ENCODE data around the gene MANBA.

The MANBA gene

GRCh38 chr4:102598086-102598761 lies 162.5 kb downstream of the MANBA start:
- H3K4me1 ChIP-seq (ENCODE audit: control extremely low read depth in 1 of 4, control insufficient read depth in 4 of 4, insufficient read depth in 4 of 4, low read length in 3 of 4), result peaks cover 0 to 2% (median 0%) of the 10 kb centered on the region in 4 experiments
- H3K36me3 ChIP-seq (ENCODE audit: control insufficient read depth in 4 of 4, insufficient read depth in 4 of 4, low read length in 3 of 4), result peaks cover 33 to 72% (median 57%) of the 10 kb centered on the region in 4 experiments
- H3K4me3 ChIP-seq (ENCODE audit: control insufficient read depth in 1 of 7, extremely low read depth in 1 of 7, insufficient read depth in 4 of 7, low read depth in 2 of 7, low read length in 6 of 7), result no peak overlapping the region
- 100% methylated on average over 1 of the region's 1 CpG for WGBS (ENCODE audit: insufficient coverage)
- no peak for DNase-seq
- no peaks in the 10 kb centered on the region for H3K9me3 ChIP-seq (ENCODE audit: control extremely low read depth in 1 of 5, control insufficient read depth in 4 of 5, insufficient read depth in 2 of 5, low read depth in 1 of 5, low read length in 4 of 5)
- H3K27me3 ChIP-seq (replicated peaks in 2 of 5; ENCODE audit: control insufficient read depth in 4 of 5, insufficient read depth in 5 of 5, low read length in 4 of 5), result no peaks in the 10 kb centered on the region
- H3K27ac ChIP-seq (ENCODE audit: insufficient read depth in 1 of 2, low read depth in 1 of 2, low read length in 2 of 2, poor library complexity in 1 of 2, severe bottlenecking in 2 of 2), result no peak overlapping the region
- CTCF ChIA-PET, result interaction anchor here (1.0 to 1.5 kb wide), 5 partner anchors 8 to 98 kb away, joined by 3 to 4 read pairs (median 3); no protein-coding TSS in a partner anchor
- POLR2A ChIA-PET, result no interaction called here

- no peak for DNase-seq
- CTCF ChIA-PET, result interaction anchor here (2.0 kb wide), 1 partner anchor 12 kb away, joined by 5 read pairs; no protein-coding TSS in a partner anchor
- H3K9me3 ChIP-seq (ENCODE audit: control extremely low read depth in 1 of 5, control insufficient read depth in 4 of 5, insufficient read depth in 2 of 5, low read depth in 1 of 5, low read length in 4 of 5), result peaks cover 0 to 5% (median 0%) of the 10 kb centered on the region in 5 experiments
- H3K4me1 ChIP-seq (ENCODE audit: control extremely low read depth in 1 of 4, control insufficient read depth in 4 of 4, insufficient read depth in 4 of 4, low read length in 3 of 4), result peaks cover 0 to 2% (median 0%) of the 10 kb centered on the region in 4 experiments
- peaks cover 26 to 69% (median 53%) of the 10 kb centered on the region in 4 experiments for H3K36me3 ChIP-seq (ENCODE audit: control insufficient read depth in 4 of 4, insufficient read depth in 4 of 4, low read length in 3 of 4)
- WGBS (ENCODE audit: insufficient coverage), result no CpG with 5 or more reads among the region's 4 CpGs
- no peaks in the 10 kb centered on the region for H3K27me3 ChIP-seq (replicated peaks in 2 of 5; ENCODE audit: control insufficient read depth in 4 of 5, insufficient read depth in 5 of 5, low read length in 4 of 5)
- no peak overlapping the region for H3K27ac ChIP-seq (ENCODE audit: insufficient read depth in 1 of 2, low read depth in 1 of 2, low read length in 2 of 2, poor library complexity in 1 of 2, severe bottlenecking in 2 of 2)
- no peak overlapping the region for H3K4me3 ChIP-seq (ENCODE audit: control insufficient read depth in 1 of 7, extremely low read depth in 1 of 7, insufficient read depth in 4 of 7, low read depth in 2 of 7, low read length in 6 of 7)
- POLR2A ChIA-PET, result interaction anchor here (0.9 kb wide), 1 partner anchor 11 kb away, joined by 3 read pairs; no protein-coding TSS in a partner anchor
These were observed 164.2 kb downstream of the MANBA start for GRCh38 chr4:102596532-102596931.

GRCh38 chr4:102594000-102594399 lies 166.8 kb downstream of the MANBA start:
- ChIA-PET CTCF (no interaction called here), POLR2A (no interaction called here)
- WGBS (ENCODE audit: insufficient coverage), result 100% methylated on average over 1 of the region's 2 CpGs
- Histone ChIP-seq H3K9me3 (ENCODE audit: control extremely low read depth in 1 of 5, control insufficient read depth in 4 of 5, insufficient read depth in 2 of 5, low read depth in 1 of 5, low read length in 4 of 5) (peaks cover 5 to 18% (median 10%) of the 10 kb centered on the region in 5 experiments), H3K4me3 (ENCODE audit: control insufficient read depth in 1 of 7, extremely low read depth in 1 of 7, insufficient read depth in 4 of 7, low read depth in 2 of 7, low read length in 6 of 7) (no peak overlapping the region), H3K27me3 (replicated peaks in 2 of 5; ENCODE audit: control insufficient read depth in 4 of 5, insufficient read depth in 5 of 5, low read length in 4 of 5) (no peaks in the 10 kb centered on the region), H3K36me3 (ENCODE audit: control insufficient read depth in 4 of 4, insufficient read depth in 4 of 4, low read length in 3 of 4) (peaks cover 31 to 71% (median 45%) of the 10 kb centered on the region in 4 experiments), H3K4me1 (ENCODE audit: control extremely low read depth in 1 of 4, control insufficient read depth in 4 of 4, insufficient read depth in 4 of 4, low read length in 3 of 4) (peaks cover 0 to 2% (median 0%) of the 10 kb centered on the region in 4 experiments), H3K27ac (ENCODE audit: insufficient read depth in 1 of 2, low read depth in 1 of 2, low read length in 2 of 2, poor library complexity in 1 of 2, severe bottlenecking in 2 of 2) (no peak overlapping the region)
- DNase-seq, result no peak

GRCh38 chr4:102593147-102593546 lies 167.6 kb downstream of the MANBA start:
- H3K4me1 ChIP-seq (ENCODE audit: control extremely low read depth in 1 of 4, control insufficient read depth in 4 of 4, insufficient read depth in 4 of 4, low read length in 3 of 4), result peaks cover 0 to 2% (median 0%) of the 10 kb centered on the region in 4 experiments
- WGBS (ENCODE audit: insufficient coverage), result no CpG with 5 or more reads among the region's 7 CpGs
- CTCF ChIA-PET, result no interaction called here

GRCh38 chr4:102592256-102592655 lies 168.5 kb downstream of the MANBA start:
- Histone ChIP-seq H3K27ac (ENCODE audit: insufficient read depth in 1 of 2, low read depth in 1 of 2, low read length in 2 of 2, poor library complexity in 1 of 2, severe bottlenecking in 2 of 2) (no peak overlapping the region), H3K27me3 (replicated peaks in 2 of 5; ENCODE audit: control insufficient read depth in 4 of 5, insufficient read depth in 5 of 5, low read length in 4 of 5) (no peaks in the 10 kb centered on the region), H3K36me3 (ENCODE audit: control insufficient read depth in 4 of 4, insufficient read depth in 4 of 4, low read length in 3 of 4) (peaks cover 23 to 65% (median 38%) of the 10 kb centered on the region in 4 experiments), H3K9me3 (ENCODE audit: control extremely low read depth in 1 of 5, control insufficient read depth in 4 of 5, insufficient read depth in 2 of 5, low read depth in 1 of 5, low read length in 4 of 5) (peaks cover 5 to 18% (median 10%) of the 10 kb centered on the region in 5 experiments), H3K4me1 (ENCODE audit: control extremely low read depth in 1 of 4, control insufficient read depth in 4 of 4, insufficient read depth in 4 of 4, low read length in 3 of 4) (peaks cover 0 to 2% (median 0%) of the 10 kb centered on the region in 4 experiments), H3K4me3 (ENCODE audit: control insufficient read depth in 1 of 7, extremely low read depth in 1 of 7, insufficient read depth in 4 of 7, low read depth in 2 of 7, low read length in 6 of 7) (no peak overlapping the region)
- CTCF ChIA-PET, result no interaction called here
- POLR2A ChIA-PET, result no interaction called here
- no peak for DNase-seq

More at GRCh38 chr4:102593147-102593546, 167.6 kb downstream of the MANBA start:
- Histone ChIP-seq H3K9me3 (ENCODE audit: control extremely low read depth in 1 of 5, control insufficient read depth in 4 of 5, insufficient read depth in 2 of 5, low read depth in 1 of 5, low read length in 4 of 5) (peaks cover 5 to 18% (median 10%) of the 10 kb centered on the region in 5 experiments), H3K36me3 (ENCODE audit: control insufficient read depth in 4 of 4, insufficient read depth in 4 of 4, low read length in 3 of 4) (peaks cover 28 to 68% (median 38%) of the 10 kb centered on the region in 4 experiments), H3K27ac (ENCODE audit: insufficient read depth in 1 of 2, low read depth in 1 of 2, low read length in 2 of 2, poor library complexity in 1 of 2, severe bottlenecking in 2 of 2) (no peak overlapping the region), H3K4me3 (ENCODE audit: control insufficient read depth in 1 of 7, extremely low read depth in 1 of 7, insufficient read depth in 4 of 7, low read depth in 2 of 7, low read length in 6 of 7) (no peak overlapping the region), H3K27me3 (replicated peaks in 2 of 5; ENCODE audit: control insufficient read depth in 4 of 5, insufficient read depth in 5 of 5, low read length in 4 of 5) (no peaks in the 10 kb centered on the region)
- no peak for DNase-seq
- POLR2A ChIA-PET, result no interaction called here

GRCh38 chr4:102589743-102590142 lies 171.0 kb downstream of the MANBA start:
- Histone ChIP-seq H3K27ac (ENCODE audit: insufficient read depth in 1 of 2, low read depth in 1 of 2, low read length in 2 of 2, poor library complexity in 1 of 2, severe bottlenecking in 2 of 2) (no peak overlapping the region), H3K4me1 (ENCODE audit: control extremely low read depth in 1 of 4, control insufficient read depth in 4 of 4, insufficient read depth in 4 of 4, low read length in 3 of 4) (peaks cover 0 to 2% (median 0%) of the 10 kb centered on the region in 4 experiments), H3K36me3 (ENCODE audit: control insufficient read depth in 4 of 4, insufficient read depth in 4 of 4, low read length in 3 of 4) (peaks cover 19 to 62% (median 35%) of the 10 kb centered on the region in 4 experiments), H3K4me3 (ENCODE audit: control insufficient read depth in 1 of 7, extremely low read depth in 1 of 7, insufficient read depth in 4 of 7, low read depth in 2 of 7, low read length in 6 of 7) (no peak overlapping the region), H3K27me3 (replicated peaks in 2 of 5; ENCODE audit: control insufficient read depth in 4 of 5, insufficient read depth in 5 of 5, low read length in 4 of 5) (no peaks in the 10 kb centered on the region), H3K9me3 (ENCODE audit: control extremely low read depth in 1 of 5, control insufficient read depth in 4 of 5, insufficient read depth in 2 of 5, low read depth in 1 of 5, low read length in 4 of 5) (peaks cover 5 to 18% (median 10%) of the 10 kb centered on the region in 5 experiments)
- WGBS (ENCODE audit: insufficient coverage), result 64% methylated on average over 2 of the region's 3 CpGs
- CTCF ChIA-PET, result interaction anchor here (1.5 kb wide), 1 partner anchor 20 kb away, joined by 6 read pairs; no protein-coding TSS in a partner anchor
- POLR2A ChIA-PET, result no interaction called here
- no peak for DNase-seq

GRCh38 chr4:102586644-102587021 lies 174.1 kb downstream of the MANBA start:
- ChIA-PET CTCF (interaction anchor here (0.5 to 1.9 kb wide), 2 partner anchors 11 to 125 kb away, joined by 3 to 5 read pairs; no protein-coding TSS in a partner anchor), POLR2A (no interaction called here)
- DNase-seq, result no peak
- WGBS (ENCODE audit: insufficient coverage), result 80% methylated on average over 2 of the region's 4 CpGs
- Histone ChIP-seq H3K36me3 (ENCODE audit: control insufficient read depth in 4 of 4, insufficient read depth in 4 of 4, low read length in 3 of 4) (peaks cover 21 to 63% (median 44%) of the 10 kb centered on the region in 4 experiments), H3K4me1 (ENCODE audit: control extremely low read depth in 1 of 4, control insufficient read depth in 4 of 4, insufficient read depth in 4 of 4, low read length in 3 of 4) (no peaks in the 10 kb centered on the region), H3K4me3 (ENCODE audit: control insufficient read depth in 1 of 7, extremely low read depth in 1 of 7, insufficient read depth in 4 of 7, low read depth in 2 of 7, low read length in 6 of 7) (no peak overlapping the region), H3K27ac (ENCODE audit: insufficient read depth in 1 of 2, low read depth in 1 of 2, low read length in 2 of 2, poor library complexity in 1 of 2, severe bottlenecking in 2 of 2) (no peak overlapping the region), H3K27me3 (replicated peaks in 2 of 5; ENCODE audit: control insufficient read depth in 4 of 5, insufficient read depth in 5 of 5, low read length in 4 of 5) (no peaks in the 10 kb centered on the region), H3K9me3 (ENCODE audit: control extremely low read depth in 1 of 5, control insufficient read depth in 4 of 5, insufficient read depth in 2 of 5, low read depth in 1 of 5, low read length in 4 of 5) (peaks cover 5 to 14% (median 10%) of the 10 kb centered on the region in 5 experiments)
